GM18508 (cell line): Measurements from ENCODE around the gene SSTR4.
"Not testable (repeated sequence)": the region's sequence is repeated elsewhere in the genome, so short reads cannot be mapped to it uniquely, and the experiment has no call there.

Experiments
- ATAC-seq: cut with Tn5 transposase; IDR thresholded peaks from one replicate; pipeline ENCODE4 v1.9.1; 2021; ENCODE audit warnings: moderate number of reproducible peaks; ENCODE audit not compliant: insufficient read depth, unreplicated experiment

SSTR4 gene

DNA sequence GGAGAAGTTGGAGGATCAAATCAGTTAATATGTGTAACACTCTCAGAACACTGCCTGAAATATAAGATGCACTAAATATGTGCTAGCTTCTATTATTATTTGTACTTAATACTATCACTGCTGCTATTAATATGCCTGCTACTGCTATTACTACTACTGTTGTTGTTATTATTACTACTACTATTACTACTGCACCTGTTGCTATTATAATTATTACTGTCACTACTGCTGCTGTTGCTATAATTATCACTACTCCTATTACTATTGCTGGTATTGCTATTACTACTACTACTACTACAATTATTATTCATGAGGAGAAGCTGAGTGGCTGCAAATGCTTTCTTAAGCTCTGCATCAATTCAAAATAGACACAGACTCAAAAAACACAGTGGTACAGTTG, 16.7 kb upstream of the SSTR4 start:
- no peak for ATAC-seq

DNA sequence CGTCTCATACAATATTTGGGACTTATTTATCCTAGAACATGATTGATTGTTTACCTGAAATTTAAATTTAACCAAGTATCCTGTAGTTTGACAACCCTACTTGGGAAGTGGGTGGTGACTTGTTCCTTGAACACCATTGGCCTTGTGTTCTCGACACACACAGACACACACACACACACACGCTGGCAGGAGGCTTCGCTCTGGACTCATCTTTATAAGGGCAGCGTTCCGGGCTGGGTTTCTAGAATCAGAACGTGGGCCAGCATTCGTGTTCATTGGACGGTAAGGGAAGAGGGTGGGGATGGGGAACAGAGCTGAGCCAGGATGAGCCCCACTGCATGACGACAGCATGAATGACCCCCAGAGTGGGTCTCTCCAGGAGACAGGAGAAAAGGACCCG, 16.2 kb upstream of the SSTR4 start:
- no peak for ATAC-seq

GRCh38 chr20:23019403-23019802, 15.7 kb upstream of the SSTR4 start:
- ATAC-seq: no peak

DNA sequence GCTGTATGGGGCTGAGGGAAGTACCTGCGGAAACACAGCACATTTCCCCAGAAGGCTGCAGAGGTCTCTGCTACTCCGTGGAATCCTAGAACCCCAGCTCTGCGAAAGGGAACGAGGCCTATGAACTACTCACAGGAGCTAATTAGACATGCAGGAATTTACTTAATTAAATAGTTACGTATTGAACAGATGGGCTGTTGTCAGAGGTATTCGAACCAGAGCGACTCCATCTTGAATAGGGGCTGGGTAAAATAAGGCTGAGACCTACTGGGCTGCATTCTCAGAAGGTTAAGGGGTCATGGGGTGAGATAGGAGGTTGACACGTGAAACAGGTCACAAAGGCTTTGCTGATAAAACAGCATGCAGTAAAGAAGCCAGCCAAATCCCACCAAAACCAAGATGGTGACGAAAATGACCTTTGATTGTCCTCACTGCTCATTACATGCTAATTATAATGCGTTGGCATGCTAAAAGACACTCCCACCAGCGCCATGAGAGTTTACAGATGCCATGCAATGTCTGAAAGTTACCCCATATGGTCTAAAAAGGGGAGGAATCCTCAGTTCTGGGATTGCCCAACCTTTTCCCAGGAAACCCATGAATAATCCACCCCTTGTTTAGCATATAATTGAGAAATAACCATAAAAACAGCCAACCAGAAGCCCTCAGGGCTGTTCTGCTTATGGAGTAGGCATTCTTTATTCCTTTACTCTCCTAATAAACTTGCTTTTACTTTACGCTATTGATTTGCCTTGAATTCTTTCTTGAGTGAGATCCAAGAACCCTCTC, 14.7 kb upstream of the SSTR4 start:
- ATAC-seq: no peak

DNA sequence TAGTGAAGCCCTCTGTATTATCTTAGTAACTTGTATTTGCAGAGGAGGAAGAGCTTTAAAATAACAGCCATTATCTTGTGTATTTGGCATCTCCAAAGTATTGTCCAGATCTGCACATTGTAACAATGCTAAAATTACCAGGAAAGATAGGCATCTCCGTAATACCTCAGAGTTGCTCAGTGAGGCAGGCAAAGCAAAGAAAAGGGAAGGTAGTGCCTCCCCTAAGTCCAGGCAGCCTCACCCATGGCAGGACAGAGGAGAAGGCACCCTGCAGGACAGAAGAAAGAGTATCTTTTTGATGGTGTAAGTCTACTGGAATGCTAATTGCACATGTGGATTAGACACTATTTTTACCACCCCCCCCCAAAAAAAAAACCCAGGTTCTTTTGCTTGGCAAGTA, 13.6 kb upstream of the SSTR4 start:
- ATAC-seq: no peak

GRCh38 chr20:23021951-23022350, 13.2 kb upstream of the SSTR4 start:
- no peak for ATAC-seq

GRCh38 chr20:23022849-23023248, 12.3 kb upstream of the SSTR4 start:
- no peak for ATAC-seq

DNA sequence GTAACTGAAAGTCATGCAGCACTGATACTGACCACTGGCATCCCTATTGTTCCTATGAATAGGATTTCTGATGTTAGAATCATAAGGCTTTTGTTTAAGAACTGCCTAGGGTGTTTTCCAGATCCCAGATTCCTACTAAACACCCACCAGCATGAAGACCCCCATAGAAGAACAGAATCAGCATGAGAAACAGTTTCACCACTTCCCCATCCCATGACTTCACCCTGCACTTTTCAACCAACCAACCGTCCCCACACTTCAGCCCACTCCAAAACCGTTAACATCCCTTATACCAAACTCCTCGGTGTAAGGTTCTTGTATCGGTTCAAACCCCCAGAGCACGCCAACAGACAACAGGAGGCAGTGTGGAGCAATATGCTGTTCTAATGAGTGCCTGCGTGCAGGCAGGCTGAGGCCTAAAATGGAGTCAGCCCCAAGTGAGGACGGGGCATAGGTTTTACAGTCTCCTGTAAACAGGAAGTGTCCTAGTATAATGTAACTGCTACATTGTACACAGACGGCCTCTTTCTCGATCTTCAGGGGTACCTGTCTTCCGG, 11.4 kb upstream of the SSTR4 start:
- ATAC-seq: no peak

GRCh38 chr20:23024701-23025100, 10.4 kb upstream of the SSTR4 start:
- no peak for ATAC-seq

- not testable (repeated sequence) for ATAC-seq
Observed at GRCh38 chr20:23025503-23025902, 9.6 kb upstream of the SSTR4 start.

DNA sequence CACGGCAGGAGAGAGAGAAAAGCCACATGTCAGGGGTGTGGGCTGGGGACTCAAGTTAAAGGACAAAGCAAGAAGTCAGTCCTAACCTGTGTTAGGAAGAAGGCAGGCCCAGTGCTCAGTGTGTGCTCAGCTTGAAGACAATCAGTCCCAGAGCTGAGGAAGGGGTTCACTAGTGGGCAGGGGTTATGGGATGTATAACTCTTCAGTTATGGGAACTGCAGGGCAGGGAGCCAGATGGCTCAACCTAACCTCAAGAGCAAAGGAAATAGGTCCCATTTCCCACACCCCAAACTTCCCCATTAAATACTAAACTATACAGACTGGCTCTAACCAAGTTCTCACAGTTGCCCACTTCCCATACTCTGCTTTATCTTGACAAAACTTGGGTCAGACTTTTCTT, 7.4 kb upstream of the SSTR4 start:
- no peak for ATAC-seq

GRCh38 chr20:23028392-23028791, 6.7 kb upstream of the SSTR4 start:
- ATAC-seq: no peak

DNA sequence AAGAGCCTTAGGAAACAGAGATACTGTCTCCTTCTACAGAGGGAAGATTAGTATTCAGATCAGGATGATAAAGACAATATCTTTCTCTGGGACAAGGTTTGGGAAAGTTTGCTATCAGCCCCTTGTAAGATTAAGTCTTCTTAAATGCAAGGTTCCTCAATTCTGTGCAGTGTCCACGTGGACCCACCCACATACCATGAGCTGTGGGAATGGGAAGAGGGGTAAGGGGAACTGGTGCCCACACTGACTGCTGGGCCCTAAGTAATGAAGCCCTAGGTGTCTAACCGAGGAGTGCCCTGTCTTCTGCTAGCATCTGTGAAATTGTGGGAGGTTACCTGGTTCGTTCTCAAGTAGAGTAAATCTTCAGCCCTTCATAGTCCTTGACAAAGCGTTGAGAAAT, 5.8 kb upstream of the SSTR4 start:
- no peak for ATAC-seq

DNA sequence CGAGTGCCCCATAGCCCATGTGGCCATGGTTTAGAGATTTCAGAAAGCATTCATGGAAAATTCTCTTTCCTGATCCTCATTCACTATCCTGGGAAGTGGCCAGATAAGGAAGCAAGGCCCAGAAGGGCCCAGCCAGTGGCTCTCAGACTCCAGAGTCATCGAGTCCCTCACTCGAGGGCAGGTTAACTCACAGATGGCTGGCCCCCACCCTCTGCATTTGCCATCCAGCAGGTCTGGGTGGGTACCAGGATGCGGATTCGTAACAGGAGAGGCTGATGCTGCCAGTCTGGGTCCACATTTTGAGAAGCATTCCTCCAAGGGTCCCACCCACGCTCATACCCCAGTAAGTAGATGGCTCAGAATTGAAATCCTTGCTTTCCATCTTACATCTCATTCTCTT, 3.8 kb upstream of the SSTR4 start:
- ATAC-seq: no peak

- no peak for ATAC-seq
Observed at GRCh38 chr20:23032056-23032749, 2.9 kb upstream of the SSTR4 start.

DNA sequence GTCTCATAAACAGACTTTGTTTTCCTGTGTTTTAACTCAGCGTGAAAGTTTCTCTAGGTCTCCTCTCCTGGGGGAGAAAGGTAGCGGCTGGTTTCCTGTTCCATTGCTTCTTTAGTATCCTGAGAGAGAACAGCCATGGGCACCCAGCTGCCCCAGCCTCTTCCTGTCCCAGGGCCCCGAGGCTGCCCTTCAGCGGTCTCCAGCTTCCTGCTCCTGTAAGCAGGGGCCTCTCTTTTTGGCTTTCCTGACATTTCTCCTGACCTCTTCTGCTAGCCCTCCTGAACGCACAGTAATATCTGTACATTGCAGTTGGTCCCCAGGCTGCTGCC, 2.4 kb upstream of the SSTR4 start:
- ATAC-seq: no peak

GRCh38 chr20:23033918-23034317, 1.2 kb upstream of the SSTR4 start:
- no peak for ATAC-seq

DNA sequence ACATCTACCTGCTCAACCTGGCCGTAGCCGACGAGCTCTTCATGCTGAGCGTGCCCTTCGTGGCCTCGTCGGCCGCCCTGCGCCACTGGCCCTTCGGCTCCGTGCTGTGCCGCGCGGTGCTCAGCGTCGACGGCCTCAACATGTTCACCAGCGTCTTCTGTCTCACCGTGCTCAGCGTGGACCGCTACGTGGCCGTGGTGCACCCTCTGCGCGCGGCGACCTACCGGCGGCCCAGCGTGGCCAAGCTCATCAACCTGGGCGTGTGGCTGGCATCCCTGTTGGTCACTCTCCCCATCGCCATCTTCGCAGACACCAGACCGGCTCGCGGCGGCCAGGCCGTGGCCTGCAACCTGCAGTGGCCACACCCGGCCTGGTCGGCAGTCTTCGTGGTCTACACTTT, 619 bp downstream of the SSTR4 start:
- no peak for ATAC-seq

- no peak for ATAC-seq
Observed at GRCh38 chr20:23036371-23036770, 1.3 kb downstream of the SSTR4 start.

DNA sequence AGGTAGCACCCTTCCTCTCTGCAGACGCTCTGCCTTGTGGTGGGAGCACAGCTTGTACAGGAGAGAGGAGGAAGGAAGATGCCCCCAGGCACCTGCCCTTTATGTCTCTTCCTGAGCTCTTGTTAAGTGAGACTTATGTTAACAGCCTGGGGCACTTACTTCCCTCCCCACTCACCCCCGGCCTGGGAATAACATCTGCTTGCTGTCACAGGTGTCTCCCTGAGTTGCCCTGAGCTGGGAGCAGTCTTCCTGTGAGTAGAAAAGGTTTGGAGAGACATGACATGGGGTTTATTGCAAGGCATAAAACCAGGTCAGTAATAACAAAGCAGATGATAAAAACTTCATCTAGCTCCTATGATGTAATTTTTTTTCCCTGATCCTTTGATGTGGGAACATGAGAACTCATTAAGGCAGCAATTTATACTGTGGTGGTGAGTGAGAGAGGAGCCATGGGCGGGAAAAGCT, 1.9 kb downstream of the SSTR4 start:
- no peak for ATAC-seq

DNA sequence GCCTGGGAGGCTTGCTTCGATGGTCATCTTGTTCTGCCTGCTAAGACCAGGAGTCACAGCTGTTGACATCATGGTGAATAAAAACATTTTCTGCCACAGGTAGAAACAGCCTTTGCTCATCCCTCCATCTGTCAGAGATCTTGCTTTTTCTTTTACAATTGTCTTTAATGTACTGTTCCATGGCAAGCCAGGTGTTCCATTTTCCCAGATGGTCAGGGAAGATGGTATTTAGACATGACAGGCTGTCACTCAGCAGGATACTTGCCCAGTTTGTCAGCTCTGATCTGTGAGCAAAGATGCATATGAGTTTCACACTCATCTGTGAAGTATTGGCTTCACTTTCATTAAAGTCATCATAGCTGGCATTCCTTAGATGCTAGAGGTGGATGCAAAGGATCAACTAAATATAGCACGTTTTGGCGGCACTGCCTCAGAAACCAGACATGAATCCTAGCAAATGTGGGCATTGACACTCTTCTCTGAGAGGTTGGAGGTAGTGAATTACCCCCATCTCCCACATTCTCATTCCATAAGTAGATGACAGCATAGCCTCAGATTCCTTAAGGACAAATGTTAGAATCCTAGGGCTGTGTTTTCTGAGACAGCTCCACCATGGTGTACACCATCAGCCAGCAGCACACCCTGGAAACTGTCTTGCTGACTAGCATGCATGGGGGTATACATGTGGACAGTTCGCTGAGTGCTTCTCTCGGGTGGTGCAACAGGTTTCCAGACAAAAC, 4.2 kb downstream of the SSTR4 start:
- no peak for ATAC-seq
